GM21447 (cell line): ENCODE results near the gene IRS1.

Source experiments
- ATAC-seq: cut with Tn5 transposase; IDR thresholded peaks from one replicate; pipeline ENCODE4 v1.9.1; 2021; ENCODE audit not compliant: unreplicated experiment

Gene IRS1

DNA sequence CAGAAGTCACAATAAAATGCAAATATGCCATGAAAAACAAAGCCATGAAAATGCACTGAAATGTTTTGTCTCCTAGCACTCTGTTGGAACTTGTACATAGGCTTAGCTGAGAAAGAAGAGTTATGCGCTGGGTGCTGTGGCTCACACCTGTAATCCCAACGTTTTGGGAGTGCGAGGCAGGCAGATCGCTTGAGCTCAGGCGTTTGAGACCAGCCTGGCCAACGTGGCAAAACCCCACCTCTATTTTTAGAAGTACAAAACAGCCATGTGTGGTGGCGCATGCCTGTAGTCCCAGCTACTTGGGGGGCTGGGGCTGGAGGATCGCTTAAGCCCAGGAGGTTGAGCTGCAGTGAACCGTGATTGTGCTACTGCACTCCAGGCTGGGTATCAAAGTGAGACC, 39.9 kb downstream of the IRS1 start:
- no peak for ATAC-seq

DNA sequence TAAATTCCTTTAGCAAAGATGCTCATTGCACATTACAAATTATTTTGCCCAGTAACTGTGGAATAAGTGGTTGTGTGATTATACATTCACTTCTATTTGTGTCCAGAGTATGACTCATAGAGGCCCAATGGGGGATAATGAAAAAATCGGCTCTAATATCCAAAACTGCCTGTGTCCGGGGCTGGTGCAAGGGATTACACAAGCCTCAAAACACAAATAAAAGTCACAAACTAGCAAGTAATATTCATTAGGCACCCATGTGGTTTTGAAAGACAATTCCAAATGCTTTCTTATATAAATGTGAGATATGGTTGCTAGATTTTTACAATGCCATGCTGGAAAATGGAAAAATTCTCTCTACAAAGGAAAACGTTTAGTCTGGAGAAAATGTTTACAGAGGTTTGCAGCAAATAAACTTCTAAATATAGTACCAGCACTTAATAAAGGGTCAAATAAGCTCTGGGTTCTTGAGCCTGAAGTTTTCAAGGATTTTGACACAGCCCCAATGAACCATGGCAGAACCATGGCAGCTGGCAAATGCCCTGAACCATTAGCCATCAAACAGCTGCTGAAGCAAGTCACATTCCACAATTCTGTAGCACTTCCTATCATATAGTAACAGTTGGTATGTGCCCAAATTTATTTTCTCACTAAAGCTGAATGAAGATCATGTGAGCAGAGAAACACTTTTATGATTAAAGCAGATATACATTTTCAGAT, 40.5 kb downstream of the IRS1 start:
- ATAC-seq: no peak

DNA sequence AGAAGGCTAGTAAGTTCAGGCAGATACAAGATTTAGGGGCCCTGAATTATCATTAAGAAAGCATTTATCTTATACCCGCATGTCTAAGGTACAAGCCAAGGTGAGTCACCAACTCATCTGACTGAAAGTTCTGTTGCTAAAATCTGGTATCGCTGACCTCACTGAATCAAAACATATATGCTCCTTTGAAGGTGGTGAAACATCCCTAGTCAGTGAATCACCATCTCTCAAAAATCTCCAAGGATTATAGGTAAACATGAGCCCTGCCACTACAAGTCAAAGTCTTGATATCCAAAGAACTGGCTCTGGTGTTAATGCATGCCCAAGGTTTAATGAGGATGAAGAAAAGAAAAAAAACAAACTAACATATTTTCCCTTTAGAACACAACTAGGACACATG, 43.5 kb downstream of the IRS1 start:
- ATAC-seq: no peak

DNA sequence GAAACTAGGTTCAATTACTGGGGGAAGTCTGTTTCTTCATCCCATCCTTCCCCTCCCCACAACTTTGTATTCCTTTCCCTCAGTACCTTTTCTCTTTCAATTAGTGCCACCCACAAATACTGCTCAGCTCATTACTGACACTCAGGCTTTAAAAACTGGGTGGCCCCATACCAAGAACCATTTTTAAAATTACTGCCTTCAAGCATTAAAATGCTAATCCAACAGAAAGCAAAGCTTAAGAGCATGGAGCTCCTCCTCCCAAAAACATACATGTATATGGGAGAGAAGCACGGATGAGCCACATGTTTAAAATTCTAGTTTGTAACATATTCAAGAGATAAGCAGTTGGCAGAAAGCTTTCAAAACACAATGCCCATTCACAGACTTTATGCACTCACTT, 44.0 kb downstream of the IRS1 start:
- ATAC-seq: no peak

DNA sequence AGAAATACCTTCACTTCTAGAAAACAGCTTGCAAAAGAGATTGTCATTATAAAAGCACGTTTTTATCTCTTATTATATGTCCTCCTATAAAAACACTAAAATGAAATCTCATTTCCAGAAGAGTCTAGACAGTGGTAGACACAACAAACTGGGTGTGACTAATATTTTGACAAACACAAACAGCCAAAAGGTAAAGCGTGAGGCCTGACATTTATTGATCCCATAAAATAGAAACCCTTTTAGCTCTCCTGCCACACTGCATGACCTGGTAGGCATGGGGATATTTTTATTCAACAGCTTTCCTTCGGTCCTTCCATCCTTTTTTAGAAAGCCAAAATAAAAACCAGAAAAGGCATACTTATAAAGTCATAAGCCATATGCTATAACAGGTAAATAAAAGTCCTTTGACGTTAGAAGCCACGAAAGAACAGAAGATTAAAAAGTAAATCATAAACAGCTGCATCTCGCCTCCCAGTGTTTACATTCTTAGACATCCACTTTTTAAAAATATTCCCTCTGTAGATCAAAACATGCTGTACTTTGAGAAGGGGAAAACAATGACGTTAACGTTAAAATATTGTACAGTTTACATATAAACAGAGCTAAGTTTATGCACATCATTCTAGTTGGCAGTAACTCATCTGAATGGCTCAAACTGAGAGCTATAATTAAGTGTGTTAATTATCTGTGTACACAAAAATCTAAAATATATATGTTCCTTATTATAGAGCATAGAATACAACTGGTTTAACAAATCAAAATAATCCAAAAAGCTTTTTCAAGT, 44.6 kb downstream of the IRS1 start:
- ATAC-seq: no peak

DNA sequence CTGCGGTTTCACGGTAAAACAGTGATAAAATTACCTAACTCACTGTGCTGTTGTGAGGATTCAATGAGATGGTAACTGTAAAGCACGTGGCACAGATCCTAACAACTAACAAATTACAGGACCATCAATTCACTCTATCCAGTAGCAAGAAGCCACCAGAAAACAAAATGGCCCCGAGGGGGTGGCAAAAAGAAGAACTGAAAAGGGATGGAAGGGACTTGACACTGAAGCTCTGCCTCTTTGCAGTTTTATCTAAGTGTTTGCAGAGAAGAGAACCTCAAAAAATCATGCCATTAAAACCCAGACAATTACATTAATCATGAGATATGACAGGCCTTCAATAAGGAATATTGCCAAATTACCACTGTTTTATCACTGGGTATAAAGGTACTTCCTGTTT, 46.7 kb downstream of the IRS1 start:
- no peak for ATAC-seq

DNA sequence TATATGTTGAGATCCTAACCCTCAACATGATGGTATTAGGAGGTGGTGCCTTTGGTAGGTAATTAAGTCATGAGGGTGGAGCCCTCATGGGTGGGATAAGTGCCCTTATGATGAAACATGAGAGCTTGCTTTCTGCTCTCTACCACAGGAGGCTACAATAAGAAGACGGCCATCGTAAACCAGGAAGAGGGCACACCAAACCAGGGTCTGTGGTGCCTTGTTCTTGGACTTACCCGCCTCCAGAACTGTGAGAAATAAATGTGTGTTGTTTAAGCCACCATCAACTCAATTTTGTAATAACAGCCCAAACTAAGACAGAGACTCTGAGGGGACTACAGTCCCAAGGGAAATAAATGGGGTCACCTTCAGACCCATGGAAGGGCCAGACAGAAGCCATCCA, 52.3 kb downstream of the IRS1 start:
- ATAC-seq: no peak

DNA sequence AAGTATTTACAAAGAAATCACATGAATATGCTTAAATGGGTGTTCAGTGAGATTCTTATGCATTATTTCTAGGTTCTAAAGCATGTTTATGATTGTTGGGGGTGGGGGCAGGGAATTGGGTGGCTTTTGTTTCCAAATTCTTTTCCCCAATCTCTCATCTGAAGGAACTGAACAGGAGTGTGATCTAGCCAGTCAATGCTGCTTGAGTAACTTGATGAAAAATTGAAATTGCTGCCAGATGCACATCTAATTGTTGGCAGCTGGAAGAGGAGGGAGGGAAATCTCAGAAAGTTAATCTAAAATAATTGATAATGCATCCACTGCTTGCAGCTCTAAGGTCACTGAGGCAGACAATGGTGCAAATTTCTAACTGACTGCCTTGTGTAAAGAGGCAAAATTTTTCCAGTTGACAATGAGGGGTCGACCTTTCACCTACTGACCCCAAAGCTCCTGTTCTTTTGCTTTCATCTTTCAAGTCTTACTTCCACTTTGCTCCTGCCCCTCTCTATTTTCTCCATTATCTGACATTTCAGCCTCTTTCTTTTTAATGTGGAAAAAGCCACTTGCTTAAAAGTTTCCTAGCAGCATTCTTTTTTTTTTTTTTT, 53.3 kb downstream of the IRS1 start:
- ATAC-seq: no peak

DNA sequence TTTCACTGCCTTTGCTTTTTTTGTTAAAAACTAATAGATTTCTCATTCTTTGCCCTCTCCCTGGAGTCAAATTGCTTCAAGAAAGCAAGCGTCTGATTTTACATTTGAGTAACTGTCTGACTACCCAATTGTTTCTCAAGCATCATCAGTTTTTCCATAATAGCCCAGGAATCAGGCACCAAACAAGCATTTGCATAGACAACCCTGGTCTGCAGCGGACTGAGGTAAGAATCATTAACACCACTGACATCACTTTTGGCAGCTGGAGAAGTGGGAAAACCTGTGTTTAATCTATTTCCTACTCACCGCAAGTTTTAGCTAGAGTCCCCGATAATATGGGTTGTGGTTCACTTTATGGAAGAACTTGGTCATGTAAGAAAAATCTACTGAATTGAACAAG, 55.7 kb downstream of the IRS1 start:
- ATAC-seq: no peak

DNA sequence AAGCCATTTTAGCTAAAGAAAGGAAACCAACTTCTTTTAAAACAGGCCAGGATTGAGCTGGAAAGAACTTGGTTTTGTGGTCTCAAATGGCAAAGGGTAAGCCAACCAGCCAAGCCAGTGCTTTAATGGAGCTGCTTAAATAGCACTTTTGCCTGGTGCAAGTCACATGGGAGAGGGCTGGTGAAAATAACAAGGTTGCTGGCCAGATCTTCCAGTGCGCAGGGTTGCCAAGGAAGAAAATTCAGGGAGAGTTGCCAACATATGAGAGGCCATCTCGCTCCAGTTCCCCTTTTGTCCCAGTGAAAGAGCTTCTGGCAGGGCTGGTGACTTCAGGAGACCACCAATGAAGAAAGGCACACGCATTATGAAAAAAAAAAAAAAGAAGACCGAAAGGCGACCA, 57.3 kb downstream of the IRS1 start:
- no peak for ATAC-seq

DNA sequence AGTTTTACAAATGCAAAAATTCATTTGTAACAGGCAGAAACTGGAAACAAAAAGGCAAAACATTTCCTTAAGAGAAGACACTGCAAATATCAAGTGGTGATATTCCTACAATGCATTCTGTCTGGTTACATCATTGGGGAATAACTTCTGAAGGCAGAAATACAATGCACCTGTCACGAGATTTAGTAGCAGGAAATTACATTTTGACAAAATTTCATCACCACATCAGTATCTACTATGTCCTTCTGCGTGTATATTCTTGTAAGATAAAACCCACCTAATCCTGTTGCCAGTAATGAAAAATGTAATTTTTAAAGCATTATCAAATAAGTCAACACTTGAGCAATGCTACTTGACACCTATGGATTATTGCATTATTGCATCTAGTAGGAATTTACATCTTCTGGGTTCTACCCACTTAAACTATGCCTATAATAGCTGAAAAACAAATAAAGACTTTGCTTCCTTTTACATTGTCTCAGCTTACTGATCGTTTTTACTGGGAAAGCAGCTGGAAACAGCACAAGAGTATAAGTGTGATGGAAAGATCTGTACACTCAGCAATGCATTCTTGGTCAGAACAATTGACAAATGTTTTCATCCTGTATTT, 59.5 kb downstream of the IRS1 start:
- ATAC-seq: no peak

DNA sequence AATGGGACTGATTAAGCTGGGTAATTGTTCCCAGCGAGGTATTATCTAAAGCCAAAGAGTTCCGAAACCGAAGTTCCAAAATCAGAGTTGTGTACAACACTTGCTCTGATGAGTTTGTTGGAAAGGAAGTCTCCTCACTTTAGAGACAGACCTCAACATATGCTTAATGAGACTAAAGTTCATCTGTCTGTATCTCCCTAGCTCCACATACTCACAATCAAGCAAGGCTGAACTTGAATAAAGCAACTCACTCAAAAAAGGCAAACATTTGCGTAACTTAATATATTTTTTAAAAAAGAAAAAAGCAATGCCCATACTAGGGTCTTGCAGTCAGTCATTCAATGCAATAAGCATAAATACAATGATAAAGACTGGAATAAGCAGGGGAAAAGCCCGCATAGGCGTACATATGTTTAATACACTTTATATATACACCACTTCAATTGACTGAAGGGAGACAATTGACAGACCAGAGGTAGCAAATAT, 60.0 kb downstream of the IRS1 start:
- no peak for ATAC-seq

DNA sequence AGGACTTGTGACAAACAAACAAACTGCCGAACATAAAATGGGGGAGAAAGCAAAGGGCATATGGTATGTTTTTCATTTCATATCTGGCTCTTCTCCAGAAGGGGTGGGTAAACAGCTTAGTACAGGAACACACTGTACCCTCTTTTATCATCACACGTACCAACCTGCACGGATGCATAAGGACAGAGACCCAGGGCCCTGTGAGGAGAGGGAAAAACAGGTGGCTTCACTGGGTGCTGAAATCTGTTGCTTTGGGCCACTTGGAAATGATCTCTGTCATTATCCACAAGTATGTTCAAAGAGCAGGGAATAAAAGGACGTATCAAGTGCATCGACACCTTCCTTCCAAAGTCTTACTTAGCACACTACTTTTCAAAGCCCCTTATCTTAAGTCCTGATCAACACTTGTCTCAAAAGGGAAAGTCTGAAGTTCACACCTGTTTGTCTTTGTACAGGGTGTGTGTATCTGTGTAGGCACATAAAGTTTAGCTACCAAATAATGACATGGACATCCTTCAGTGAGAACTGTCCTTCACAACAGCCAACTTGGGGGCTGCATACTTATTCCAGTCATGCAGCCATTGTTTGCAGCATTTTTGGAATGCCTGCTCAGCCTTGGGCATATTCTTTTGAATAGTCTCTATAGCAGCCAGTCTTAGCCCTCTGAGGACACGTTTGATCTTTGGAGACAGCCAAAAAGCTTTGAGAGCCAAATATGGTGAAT, 60.6 kb downstream of the IRS1 start:
- ATAC-seq: no peak

DNA sequence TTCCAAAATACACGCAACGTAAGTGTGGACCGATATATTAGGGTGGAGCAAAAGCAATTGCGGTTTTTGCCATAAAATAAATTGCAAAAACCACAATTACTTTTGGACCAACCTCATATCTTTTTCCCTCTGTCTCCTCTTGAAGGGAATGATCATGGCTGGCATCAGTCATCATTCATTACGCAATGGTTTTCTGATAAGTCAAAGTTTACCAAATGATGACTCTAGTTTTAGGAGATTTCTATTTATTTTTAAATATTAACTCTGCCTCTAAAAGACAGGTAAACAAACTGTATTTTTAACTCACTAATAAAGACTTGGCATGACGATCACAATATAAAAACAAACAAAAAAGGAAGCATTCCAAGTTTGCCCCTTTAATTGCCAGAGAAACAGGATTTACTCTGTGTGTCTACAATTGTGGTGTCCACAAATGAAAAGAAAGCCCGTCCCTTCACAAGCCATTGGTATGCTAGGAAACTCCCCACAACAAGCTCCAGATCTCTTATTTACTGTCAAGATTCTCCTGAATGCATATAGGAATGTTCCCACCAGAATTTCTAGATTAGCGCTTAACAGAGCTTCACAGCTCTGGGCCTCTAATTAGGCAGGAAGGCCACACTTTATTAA, 61.3 kb downstream of the IRS1 start:
- no peak for ATAC-seq

DNA sequence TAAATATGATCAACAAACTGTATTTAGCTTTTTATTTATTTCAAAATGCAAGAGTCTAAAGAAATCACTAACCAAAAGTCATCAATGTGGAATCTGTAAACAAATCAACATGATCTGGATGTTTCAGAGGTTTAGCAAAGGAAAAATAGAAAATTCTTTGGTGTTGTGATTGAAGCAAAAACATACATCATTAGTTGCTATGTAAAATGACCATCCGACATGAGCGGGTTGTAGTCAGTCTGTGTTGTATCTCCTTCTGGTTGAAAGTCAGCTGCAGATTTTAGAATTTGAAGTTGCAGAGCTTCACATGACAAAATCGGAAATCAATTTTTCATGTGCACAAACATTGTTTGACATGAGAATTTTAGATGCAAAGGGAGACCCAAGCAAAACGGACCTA, 63.2 kb downstream of the IRS1 start:
- ATAC-seq: no peak

DNA sequence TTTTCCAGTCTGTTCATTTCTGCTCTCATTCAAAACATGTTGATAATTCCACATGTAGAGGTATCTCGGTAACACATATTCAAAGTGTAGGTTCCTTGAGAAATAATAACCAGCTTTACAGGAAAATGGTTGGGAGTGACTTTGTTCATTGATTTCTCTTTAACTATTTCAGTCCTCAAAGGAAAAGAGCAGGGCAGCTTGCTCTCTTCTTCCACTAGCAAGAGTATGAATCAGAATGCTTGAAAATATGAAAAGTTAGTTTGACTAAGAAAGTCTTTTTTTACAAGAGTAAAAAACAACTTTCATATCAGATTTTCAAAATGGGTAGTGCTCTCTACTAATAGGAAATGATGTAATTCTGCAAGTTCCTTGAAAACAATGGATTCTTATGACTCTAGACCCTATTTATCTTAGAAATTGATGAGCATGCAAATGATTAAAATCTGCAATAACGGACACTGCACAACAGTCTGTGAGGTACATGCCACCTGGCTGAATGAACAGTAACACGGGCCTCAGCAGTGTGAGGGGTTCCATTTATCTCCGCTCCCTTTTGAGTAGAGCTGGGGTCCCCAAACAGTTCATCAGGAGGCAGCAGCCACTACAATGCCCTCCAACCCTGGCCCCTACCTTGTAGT, 65.6 kb downstream of the IRS1 start:
- ATAC-seq: no peak

DNA sequence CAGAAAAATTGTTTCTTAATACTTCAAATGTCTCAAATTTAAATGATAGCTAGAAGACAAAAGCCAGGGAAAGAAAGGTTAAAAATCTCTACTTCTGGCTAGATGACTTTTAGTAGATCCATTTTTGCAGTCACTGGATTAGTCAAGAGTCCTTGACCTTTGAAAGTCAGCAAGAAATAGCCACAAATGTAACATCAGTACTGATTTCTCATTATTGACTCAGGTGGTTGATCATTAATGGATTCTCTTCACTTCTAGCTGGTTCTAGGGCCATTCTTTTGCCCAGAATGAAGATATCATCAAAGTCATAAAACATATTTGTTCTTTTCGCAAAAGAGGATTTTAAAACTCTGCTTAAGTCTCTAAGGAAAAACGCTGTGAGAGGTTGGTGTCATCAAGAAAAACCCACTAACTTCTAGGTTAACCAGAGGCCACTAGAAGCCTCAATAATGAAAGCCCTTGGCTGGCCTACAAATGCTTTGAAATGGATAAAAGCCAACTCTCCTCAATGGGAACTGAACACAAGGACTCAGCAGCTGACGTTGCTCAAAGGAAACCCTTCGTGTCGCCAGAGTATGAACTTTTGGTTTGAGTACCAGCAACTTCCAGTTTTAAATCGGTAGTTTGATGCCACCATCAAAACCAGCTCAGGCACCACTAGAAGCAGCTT, 66.3 kb downstream of the IRS1 start:
- ATAC-seq: no peak

DNA sequence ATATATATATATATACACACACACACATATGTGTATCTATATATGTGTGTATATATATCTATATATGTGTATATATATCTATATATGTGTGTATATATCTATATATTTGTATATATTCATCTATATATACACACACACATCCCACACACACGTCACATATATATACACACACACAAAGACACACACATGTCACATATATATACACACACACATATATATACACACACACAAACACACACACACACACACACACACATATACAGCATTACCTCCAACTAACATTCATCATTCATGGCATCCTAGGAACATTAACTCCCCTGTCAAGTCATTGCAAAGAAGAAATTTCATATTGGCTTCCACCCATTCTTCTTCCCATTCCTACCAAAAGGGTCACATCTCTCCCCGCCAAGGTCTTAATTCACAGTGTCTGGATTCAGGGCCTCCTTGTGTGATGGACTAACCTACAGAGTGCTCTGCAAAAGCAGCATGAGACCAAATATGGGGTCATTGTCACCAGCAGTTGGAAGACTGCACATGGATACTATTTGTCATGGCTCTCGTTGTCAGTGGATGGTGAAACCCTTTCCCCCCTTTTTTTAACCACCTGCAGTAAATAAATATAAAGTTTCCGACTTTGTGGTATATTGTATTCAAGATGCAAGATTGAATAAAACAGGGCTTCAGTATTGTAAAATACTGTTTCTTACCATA, 67.0 kb downstream of the IRS1 start:
- ATAC-seq: no peak

DNA sequence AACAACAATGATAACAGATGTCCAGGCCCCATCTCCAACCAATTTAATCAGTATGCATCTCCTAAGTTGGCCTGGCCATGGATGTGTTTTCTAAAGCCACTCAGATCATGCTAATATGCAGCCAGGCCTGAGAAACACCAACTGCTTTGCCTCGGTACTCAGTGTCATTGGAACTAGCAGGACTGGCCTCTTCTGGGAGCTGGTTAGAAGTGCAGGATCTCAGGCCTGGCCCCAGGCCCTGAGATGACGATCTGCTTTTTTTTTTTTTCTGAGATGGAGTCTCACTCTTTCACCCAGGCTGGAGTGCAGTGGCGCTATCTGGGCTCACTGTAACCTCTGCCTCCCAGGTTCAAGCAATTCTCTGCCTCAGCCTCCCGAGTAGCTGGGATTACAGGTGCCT, 69.1 kb downstream of the IRS1 start:
- ATAC-seq: no peak
